Spinal cord (tissue), 10 donors: ENCODE measurements around the gene RPL35. TPM values are rescaled to one million over a fixed set of nuclear protein-coding genes. Genes with fewer than 3 reads are reported as not detected.

Experiments
- DNase-seq, 6 donors: peaks; one replicate each; pipeline versions ENCODE4 v3.0.0 to v3.0.0-alpha.2; 2013 to 2015; ENCODE audit warnings: low spot score in 6 of 6, low read depth in 4 of 6
- H3K27ac ChIP-seq: one replicate; pipeline ENCODE4 v1.5.1; 2013; ENCODE audit warnings: low read depth, low read length, control low read depth
- H3K27me3 ChIP-seq: one replicate; pipeline ENCODE4 v1.6.1; 2013; ENCODE audit warnings: low read length; ENCODE audit not compliant: control insufficient read depth, insufficient read depth
- H3K36me3 ChIP-seq: one replicate; pipeline ENCODE4 v1.6.1; 2013; ENCODE audit warnings: low read length; ENCODE audit not compliant: control insufficient read depth, insufficient read depth
- H3K4me1 ChIP-seq: one replicate; pipeline ENCODE4 v1.6.1; 2013; ENCODE audit warnings: low read length; ENCODE audit not compliant: control insufficient read depth, insufficient read depth
- H3K4me3 ChIP-seq: one replicate; pipeline ENCODE4 v1.5.1; 2013; ENCODE audit warnings: low read depth, low read length, control low read depth
- H3K9me3 ChIP-seq: one replicate; pipeline ENCODE4 v1.6.1; 2013; ENCODE audit warnings: low read length; ENCODE audit not compliant: control insufficient read depth, insufficient read depth
- WGBS: methylation state at CpG from one replicate; pipeline ENCODE4 v1.1.5; 2013; ENCODE audit warnings: missing lambda C conversion rate; ENCODE audit not compliant: insufficient coverage; 5-methylcytosine and 5-hydroxymethylcytosine counted together
- polyA plus RNA-seq, 2 donors: library from polyadenylated mRNA; unstranded; fragments of 120-200 nt; gene quantifications; one replicate each; pipeline ENCODE4 v1.2.1, GENCODE V29; 2013; ENCODE audit not compliant: insufficient read length in 2 of 2
- total RNA-seq, 2 donors: library from RNA; depleted of rRNA in 1 of 2; stranded (reverse); fragments of 120-200 nt in 1 of 2; fragments of >200 nt in 1 of 2; gene quantifications; one replicate each; pipeline versions ENCODE4 v1.2.3 to v1.2.4, GENCODE V29; 2013 to 2014
- donor health status: healthy.

RPL35 gene
- total and polyA plus RNA-seq, 4 donors: 640 to 1,674 (median 834) TPM

GRCh38 chr9:124889006-124889405 lies 27.2 kb upstream of the RPL35 start:
- Histone ChIP-seq H3K27ac (no peak overlapping the region), H3K4me3 (no peak overlapping the region), H3K9me3 (no peaks in the 10 kb centered on the region), H3K27me3 (no peaks in the 10 kb centered on the region), H3K36me3 (peaks cover 76% of the 10 kb centered on the region), H3K4me1 (no peaks in the 10 kb centered on the region)
- 92% methylated on average over 13 of the region's 13 CpGs for WGBS
- DNase-seq: no peak

- H3K27me3 ChIP-seq: no peaks in the 10 kb centered on the region
- H3K4me3 ChIP-seq: no peak overlapping the region
- WGBS: 83% methylated on average over 4 of the region's 5 CpGs
- H3K36me3 ChIP-seq: peaks cover 78% of the 10 kb centered on the region
- H3K27ac ChIP-seq: no peak overlapping the region
- H3K4me1 ChIP-seq: no peaks in the 10 kb centered on the region
- H3K9me3 ChIP-seq: no peaks in the 10 kb centered on the region
- DNase-seq: no peak
Observed at GRCh38 chr9:124887832-124888231, 26.1 kb upstream of the RPL35 start.

GRCh38 chr9:124886866-124887492 lies 25.2 kb upstream of the RPL35 start:
- H3K4me3 ChIP-seq: no peak overlapping the region
- 88% methylated on average over 17 of the region's 17 CpGs for WGBS
- DNase-seq: no peak

GRCh38 chr9:124886461-124886860 lies 24.7 kb upstream of the RPL35 start:
- Histone ChIP-seq H3K27me3 (no peaks in the 10 kb centered on the region), H3K36me3 (peaks cover 84% of the 10 kb centered on the region), H3K4me3 (no peak overlapping the region), H3K9me3 (no peaks in the 10 kb centered on the region), H3K27ac (no peak overlapping the region), H3K4me1 (no peaks in the 10 kb centered on the region)
- WGBS: 88% methylated on average over 10 of the region's 10 CpGs
- DNase-seq: no peak

More at GRCh38 chr9:124886866-124887492, 25.2 kb upstream of the RPL35 start:
- Histone ChIP-seq H3K36me3 (peaks cover 82% of the 10 kb centered on the region), H3K9me3 (no peaks in the 10 kb centered on the region), H3K4me1 (no peaks in the 10 kb centered on the region), H3K27ac (no peak overlapping the region), H3K27me3 (no peaks in the 10 kb centered on the region)

GRCh38 chr9:124885551-124885950 lies 23.8 kb upstream of the RPL35 start:
- Histone ChIP-seq H3K27me3 (no peaks in the 10 kb centered on the region), H3K9me3 (no peaks in the 10 kb centered on the region), H3K4me1 (no peaks in the 10 kb centered on the region), H3K36me3 (peaks cover 83% of the 10 kb centered on the region), H3K27ac (no peak overlapping the region), H3K4me3 (no peak overlapping the region)
- DNase-seq: no peak
- 89% methylated on average over 4 of the region's 4 CpGs for WGBS

GRCh38 chr9:124884376-124884775 lies 22.6 kb upstream of the RPL35 start:
- H3K4me3 ChIP-seq: no peak overlapping the region
- H3K9me3 ChIP-seq: no peaks in the 10 kb centered on the region
- no peak for DNase-seq
- peaks cover 73% of the 10 kb centered on the region for H3K36me3 ChIP-seq
- no peak overlapping the region for H3K27ac ChIP-seq
- 100% methylated on average over 1 of the region's 4 CpGs for WGBS
- H3K4me1 ChIP-seq: no peaks in the 10 kb centered on the region
- no peaks in the 10 kb centered on the region for H3K27me3 ChIP-seq

- no peaks in the 10 kb centered on the region for H3K9me3 ChIP-seq
- no peak for DNase-seq
- no peaks in the 10 kb centered on the region for H3K27me3 ChIP-seq
- H3K27ac ChIP-seq: no peak overlapping the region
- peaks cover 67% of the 10 kb centered on the region for H3K36me3 ChIP-seq
- WGBS: 56% methylated on average over 12 of the region's 13 CpGs
- H3K4me3 ChIP-seq: no peak overlapping the region
- H3K4me1 ChIP-seq: no peaks in the 10 kb centered on the region
Observed at GRCh38 chr9:124882231-124882630, 20.5 kb upstream of the RPL35 start.

GRCh38 chr9:124881138-124881743 lies 19.5 kb upstream of the RPL35 start:
- no peaks in the 10 kb centered on the region for H3K4me1 ChIP-seq
- no peak for DNase-seq
- no peaks in the 10 kb centered on the region for H3K27me3 ChIP-seq
- WGBS: 91% methylated on average over 14 of the region's 16 CpGs
- H3K4me3 ChIP-seq: no peak overlapping the region
- no peaks in the 10 kb centered on the region for H3K9me3 ChIP-seq
- H3K36me3 ChIP-seq: peaks cover 66% of the 10 kb centered on the region
- no peak overlapping the region for H3K27ac ChIP-seq

- H3K36me3 ChIP-seq: peaks cover 66% of the 10 kb centered on the region
- 25% methylated on average over 7 of the region's 9 CpGs for WGBS
- H3K4me3 ChIP-seq: no peak overlapping the region
- no peaks in the 10 kb centered on the region for H3K27me3 ChIP-seq
- DNase-seq: peak in 2 of 6 donors; percentile 52 to 64
- no peaks in the 10 kb centered on the region for H3K9me3 ChIP-seq
- no peak overlapping the region for H3K27ac ChIP-seq
- no peaks in the 10 kb centered on the region for H3K4me1 ChIP-seq
Observed at GRCh38 chr9:124880501-124880900, 18.7 kb upstream of the RPL35 start.

GRCh38 chr9:124879226-124879625 lies 17.5 kb upstream of the RPL35 start:
- H3K27me3 ChIP-seq: no peaks in the 10 kb centered on the region
- WGBS: 56% methylated on average over 5 of the region's 10 CpGs
- H3K27ac ChIP-seq: no peak overlapping the region
- no peaks in the 10 kb centered on the region for H3K4me1 ChIP-seq
- no peaks in the 10 kb centered on the region for H3K9me3 ChIP-seq
- peaks cover 72% of the 10 kb centered on the region for H3K36me3 ChIP-seq
- DNase-seq: no peak
- no peak overlapping the region for H3K4me3 ChIP-seq
